ENCODE measurements around the gene CCRL2. TPM values are rescaled to one million over a fixed set of nuclear protein-coding genes. Genes with fewer than 3 reads are reported as not detected.

CCRL2 gene
- total and polyA plus RNA-seq, 9 of the 15 experiments (the other 6 are each of a cell fraction or from before 2014, with no cell fraction given) = 3.4 to 5.7 (median 4.0) TPM

DNA sequence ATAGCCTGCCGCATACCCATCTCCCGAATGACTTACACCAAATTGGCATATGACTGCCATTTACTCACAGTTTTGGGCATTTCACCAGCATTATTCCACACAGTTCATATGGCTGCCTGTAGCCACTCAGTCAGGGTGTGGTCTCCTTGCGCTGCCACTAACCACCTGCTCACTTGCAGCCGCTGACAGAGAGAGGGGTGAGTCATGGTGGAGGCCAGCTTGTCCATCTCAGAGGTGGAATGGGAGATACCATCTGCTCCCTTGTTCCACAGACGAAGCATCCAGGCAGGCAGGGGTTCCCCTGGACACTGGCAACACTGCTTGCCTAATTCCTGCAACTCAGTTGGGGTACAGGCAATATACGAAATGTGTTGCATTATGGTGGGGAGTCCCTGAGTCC is 15.6 kb downstream of the CCRL2 start (continued):
- TF ChIP-seq, protein P1, sequence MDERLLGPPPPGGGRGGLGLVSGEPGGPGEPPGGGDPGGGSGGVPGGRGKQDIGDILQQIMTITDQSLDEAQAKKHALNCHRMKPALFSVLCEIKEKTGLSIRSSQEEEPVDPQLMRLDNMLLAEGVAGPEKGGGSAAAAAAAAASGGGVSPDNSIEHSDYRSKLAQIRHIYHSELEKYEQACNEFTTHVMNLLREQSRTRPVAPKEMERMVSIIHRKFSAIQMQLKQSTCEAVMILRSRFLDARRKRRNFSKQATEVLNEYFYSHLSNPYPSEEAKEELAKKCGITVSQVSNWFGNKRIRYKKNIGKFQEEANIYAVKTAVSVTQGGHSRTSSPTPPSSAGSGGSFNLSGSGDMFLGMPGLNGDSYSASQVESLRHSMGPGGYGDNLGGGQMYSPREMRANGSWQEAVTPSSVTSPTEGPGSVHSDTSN (CRISPR knock-in tag; IDR thresholded peaks at IDR 0.05; ENCODE audit: low read depth) = no peak; the same call in 1 of the 2 replicates
- TF ChIP-seq, protein P1 (tag; conservative IDR thresholded peaks at IDR 0.05; ENCODE audit: low read depth) = no peak

DNA sequence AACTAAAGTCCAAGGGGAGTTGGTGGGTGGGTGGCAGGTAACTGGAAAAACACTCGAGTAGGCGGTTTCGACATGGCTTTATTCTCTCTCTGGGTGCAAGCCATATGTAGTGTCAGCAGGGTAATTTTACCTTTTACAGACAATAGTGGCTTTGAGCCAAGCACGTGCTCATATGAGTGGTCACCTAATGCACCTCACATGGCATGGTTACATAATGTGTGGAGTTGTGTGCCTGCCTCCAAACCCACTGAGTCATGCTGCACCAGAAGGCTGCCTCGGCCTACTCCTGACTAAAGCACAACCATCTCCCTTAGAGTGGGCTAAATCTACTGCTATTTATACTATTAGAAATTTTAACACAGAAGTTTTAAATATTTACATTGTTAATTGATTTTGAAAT is 16.5 kb downstream of the CCRL2 start:
- Histone ChIP-seq H3K27me3 (ENCODE audit: control insufficient read depth in 2 of 2, insufficient read depth in 2 of 2, low read length in 2 of 2) (peaks cover 0 to 4% of the 10 kb centered on the region in 2 experiments; a peak in 2 of 5 replicates), H3K9me1 (ENCODE audit: control insufficient read depth, insufficient read depth, low read length) (no peaks in the 10 kb centered on the region), H3K27ac (ENCODE audit: extremely low read depth, low read depth, low read length) (no peak overlapping the region), H3K9ac (ENCODE audit: insufficient read depth in 1 of 2, low read depth in 2 of 2, low read length in 2 of 2) (no peak overlapping the region), H3K9me3 (replicated peaks; ENCODE audit: control insufficient read depth, insufficient read depth, low read depth, low read length) (no peaks in the 10 kb centered on the region), H3K4me3 (no peak overlapping the region), H3K4me1 (replicated peaks in 1 of 2; ENCODE audit: control insufficient read depth in 2 of 2, insufficient read depth in 2 of 2, low read length in 2 of 2) (peaks cover 3 to 18% of the 10 kb centered on the region in 2 experiments; a peak in 4 of 5 replicates), H3K79me2 (ENCODE audit: control insufficient read depth, insufficient read depth, low read length) (no peaks in the 10 kb centered on the region), H3K36me3 (ENCODE audit: control insufficient read depth, insufficient read depth, low read length) (no peaks in the 10 kb centered on the region), H2AFZ (ENCODE audit: low read depth, low read length) (no peak overlapping the region), H3K4me2 (ENCODE audit: insufficient read depth, low read length) (no peak overlapping the region), H4K20me1 (replicated peaks; ENCODE audit: control insufficient read depth, insufficient read depth, low read length) (no peaks in the 10 kb centered on the region)
- intact Hi-C loops (cut with micrococcal nuclease) = no loop called here
- in situ Hi-C loops (cut with MboI) = loop anchor here (25.0 kb wide), 1 partner anchor 1386 kb away; the partner anchor contains the start of gene CLEC3B
- DNase-seq (ENCODE audit: extremely low read depth in 1 of 4, low spot score in 3 of 4) = no peak
- CTCF ChIA-PET (ENCODE audit: low intra/inter-chr PET ratio) = no interaction called here
- BruUV-seq (replicated peaks) = no TSS peak
- WGBS (ENCODE audit: insufficient coverage, low coverage, missing lambda C conversion rate) = 37% methylated on average over 5 of the region's 5 CpGs
- FAIRE-seq = no peak
- ATAC-seq = no peak
- POLR2A ChIA-PET = interaction anchor here (1.2 to 1.3 kb wide), 2 partner anchors 16 to 18 kb away, joined by 4 read pairs; partner anchors contain the start of gene CCRL2
- TF ChIP-seq NR2C1 (IDR thresholded peaks at IDR 0.05) (no peak), NR2C1 (tag; IDR thresholded peaks at IDR 0.05) (no peak), MECOM (CRISPR knock-in tag; IDR thresholded peaks at IDR 0.05) (no peak), NFE2 (IDR thresholded peaks at IDR 0.05; ENCODE audit: low read depth) (0 out of 2 replicates have a peak, but pooled peaks have one; percentile 9), NFIC (IDR thresholded peaks at IDR 0.05) (peak; percentile 65), RFX1 (IDR thresholded peaks at IDR 0.05) (no peak), ZNF253 (CRISPR knock-in tag; conservative IDR thresholded peaks at IDR 0.05) (no peak), RBM15 (IDR thresholded peaks at IDR 0.05; ENCODE audit: insufficient read depth, low read length) (no peak), ATF7 (IDR thresholded peaks at IDR 0.05) (no peak), SOX6 (IDR thresholded peaks at IDR 0.05) (peak; percentile 63)
- TF ChIP-seq, protein P2, sequence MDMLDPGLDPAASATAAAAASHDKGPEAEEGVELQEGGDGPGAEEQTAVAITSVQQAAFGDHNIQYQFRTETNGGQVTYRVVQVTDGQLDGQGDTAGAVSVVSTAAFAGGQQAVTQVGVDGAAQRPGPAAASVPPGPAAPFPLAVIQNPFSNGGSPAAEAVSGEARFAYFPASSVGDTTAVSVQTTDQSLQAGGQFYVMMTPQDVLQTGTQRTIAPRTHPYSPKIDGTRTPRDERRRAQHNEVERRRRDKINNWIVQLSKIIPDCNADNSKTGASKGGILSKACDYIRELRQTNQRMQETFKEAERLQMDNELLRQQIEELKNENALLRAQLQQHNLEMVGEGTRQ (CRISPR knock-in tag; IDR thresholded peaks at IDR 0.05) = 0 out of 2 replicates have a peak, but pooled peaks have one; percentile 1
- TF ChIP-seq, protein P3, sequence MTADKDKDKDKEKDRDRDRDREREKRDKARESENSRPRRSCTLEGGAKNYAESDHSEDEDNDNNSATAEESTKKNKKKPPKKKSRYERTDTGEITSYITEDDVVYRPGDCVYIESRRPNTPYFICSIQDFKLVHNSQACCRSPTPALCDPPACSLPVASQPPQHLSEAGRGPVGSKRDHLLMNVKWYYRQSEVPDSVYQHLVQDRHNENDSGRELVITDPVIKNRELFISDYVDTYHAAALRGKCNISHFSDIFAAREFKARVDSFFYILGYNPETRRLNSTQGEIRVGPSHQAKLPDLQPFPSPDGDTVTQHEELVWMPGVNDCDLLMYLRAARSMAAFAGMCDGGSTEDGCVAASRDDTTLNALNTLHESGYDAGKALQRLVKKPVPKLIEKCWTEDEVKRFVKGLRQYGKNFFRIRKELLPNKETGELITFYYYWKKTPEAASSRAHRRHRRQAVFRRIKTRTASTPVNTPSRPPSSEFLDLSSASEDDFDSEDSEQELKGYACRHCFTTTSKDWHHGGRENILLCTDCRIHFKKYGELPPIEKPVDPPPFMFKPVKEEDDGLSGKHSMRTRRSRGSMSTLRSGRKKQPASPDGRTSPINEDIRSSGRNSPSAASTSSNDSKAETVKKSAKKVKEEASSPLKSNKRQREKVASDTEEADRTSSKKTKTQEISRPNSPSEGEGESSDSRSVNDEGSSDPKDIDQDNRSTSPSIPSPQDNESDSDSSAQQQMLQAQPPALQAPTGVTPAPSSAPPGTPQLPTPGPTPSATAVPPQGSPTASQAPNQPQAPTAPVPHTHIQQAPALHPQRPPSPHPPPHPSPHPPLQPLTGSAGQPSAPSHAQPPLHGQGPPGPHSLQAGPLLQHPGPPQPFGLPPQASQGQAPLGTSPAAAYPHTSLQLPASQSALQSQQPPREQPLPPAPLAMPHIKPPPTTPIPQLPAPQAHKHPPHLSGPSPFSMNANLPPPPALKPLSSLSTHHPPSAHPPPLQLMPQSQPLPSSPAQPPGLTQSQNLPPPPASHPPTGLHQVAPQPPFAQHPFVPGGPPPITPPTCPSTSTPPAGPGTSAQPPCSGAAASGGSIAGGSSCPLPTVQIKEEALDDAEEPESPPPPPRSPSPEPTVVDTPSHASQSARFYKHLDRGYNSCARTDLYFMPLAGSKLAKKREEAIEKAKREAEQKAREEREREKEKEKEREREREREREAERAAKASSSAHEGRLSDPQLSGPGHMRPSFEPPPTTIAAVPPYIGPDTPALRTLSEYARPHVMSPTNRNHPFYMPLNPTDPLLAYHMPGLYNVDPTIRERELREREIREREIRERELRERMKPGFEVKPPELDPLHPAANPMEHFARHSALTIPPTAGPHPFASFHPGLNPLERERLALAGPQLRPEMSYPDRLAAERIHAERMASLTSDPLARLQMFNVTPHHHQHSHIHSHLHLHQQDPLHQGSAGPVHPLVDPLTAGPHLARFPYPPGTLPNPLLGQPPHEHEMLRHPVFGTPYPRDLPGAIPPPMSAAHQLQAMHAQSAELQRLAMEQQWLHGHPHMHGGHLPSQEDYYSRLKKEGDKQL (CRISPR knock-in tag; IDR thresholded peaks at IDR 0.05; ENCODE audit: borderline replicate concordance) = no peak
